Body of pancreas (tissue), 4 donors: ENCODE data around the gene EVA1A. TPM values are rescaled to one million over a fixed set of nuclear protein-coding genes. Genes with fewer than 3 reads are reported as not detected.

Experiments
- ATAC-seq: fragments of 150-250 bp; one replicate; pipeline ENCODE4 v1.9.1; 2016
- DNase-seq, 4 donors: peaks; one replicate each; pipeline ENCODE4 v3.0.0-alpha.2; 2019
- H3K27ac ChIP-seq, 4 donors: fragments of 200-600 bp; sonication (generic); 1 replicate in 3 of 4; 2 replicates in 1 of 4; pipeline versions ENCODE4 v1.5.1 to v1.6.1; 2016 to 2019; ENCODE audit warnings: mild to moderate bottlenecking in 1 of 4, mixed read lengths in 1 of 4, moderate library complexity in 1 of 4
- H3K27me3 ChIP-seq, 2 donors: fragments of 200-600 bp; sonication (generic); one replicate each; pipeline ENCODE4 v1.6.0; 2016; ENCODE audit warnings: mild to moderate bottlenecking in 1 of 2
- H3K36me3 ChIP-seq, 2 donors: fragments of 200-600 bp; sonication (generic); replicated peaks in 1 of 2; 2 replicates each; pipeline ENCODE4 v1.5.1; 2016; ENCODE audit warnings: low read depth in 2 of 2; ENCODE audit not compliant: insufficient read depth in 1 of 2
- H3K4me1 ChIP-seq: fragments of 200-600 bp; sonication (generic); one replicate; pipeline ENCODE4 v1.6.0; 2016
- H3K4me3 ChIP-seq, 2 donors: fragments of 200-600 bp; sonication (generic); 1 replicate in 1 of 2; 2 replicates in 1 of 2; pipeline ENCODE4 v1.5.1; 2016 to 2019
- H3K9me3 ChIP-seq, 3 donors: fragments of 200-600 bp; sonication (generic); 1 replicate in 2 of 3; 2 replicates in 1 of 3; pipeline ENCODE4 v1.5.1; 2016
- CTCF ChIP-seq, 7 experiments: fragments of 450-650 bp in 4 of 7; fragments of 200-600 bp in 3 of 7; sonication (generic) in 3 of 7; IDR thresholded peaks; one replicate each; pipeline ENCODE4 v1.5.1; 2016 to 2019; ENCODE audit warnings: antibody characterized with exemption in 7 of 7
- POLR2A ChIP-seq, 3 donors: fragments of 450-650 bp; IDR thresholded peaks; one replicate each; pipeline ENCODE4 v1.6.1; 2016; ENCODE audit warnings: antibody characterized with exemption in 3 of 3, mild to moderate bottlenecking in 2 of 3
- WGBS, 2 donors: methylation state at CpG; one replicate each; pipeline ENCODE4 v1.1.5; 2017; 5-methylcytosine and 5-hydroxymethylcytosine counted together
- intact Hi-C: fragments of 100-400 bp; cut with DNase I; formaldehyde crosslinking; loops from one replicate; pipeline ENCODE4 v1.15.1; 2023
- total RNA-seq, 2 donors: library from RNA; depleted of rRNA; stranded (reverse); fragments of >200 nt; gene quantifications; one replicate each; pipeline ENCODE4 v1.1.0, GENCODE V29; 2016

The EVA1A gene
- total RNA-seq, 2 donors from 2014 or later: 27.5 to 31.3 TPM

GRCh38 chr2:75568174-75568573 is 7.4 kb upstream of the EVA1A start:
- Histone ChIP-seq H3K4me3 (no peak overlapping the region), H3K36me3 (no peaks in the 10 kb centered on the region), H3K9me3 (no peaks in the 10 kb centered on the region), H3K4me1 (peaks cover 40% of the 10 kb centered on the region), H3K27me3 (no peaks in the 10 kb centered on the region), H3K27ac (no peak overlapping the region)
- TF ChIP-seq CTCF (IDR thresholded peaks at IDR 0.05) (no peak), POLR2A (IDR thresholded peaks at IDR 0.05) (no peak)
- DNase-seq: no peak
- WGBS, 2 donors: 91 to 95% methylated on average over 1 of the region's 1 CpG
- intact Hi-C loops: no loop called here
- ATAC-seq: no peak

- peaks cover 27% of the 10 kb centered on the region for H3K4me1 ChIP-seq
- H3K36me3 ChIP-seq: no peaks in the 10 kb centered on the region
- no peaks in the 10 kb centered on the region for H3K9me3 ChIP-seq
- no peak overlapping the region for H3K27ac ChIP-seq
- H3K4me3 ChIP-seq: no peak overlapping the region
- WGBS, 2 donors: 63 to 72% methylated on average over 8 of the region's 8 CpGs
- TF ChIP-seq CTCF (IDR thresholded peaks at IDR 0.05) (no peak), POLR2A (IDR thresholded peaks at IDR 0.05) (no peak)
- ATAC-seq (no peak), DNase-seq (no peak)
- H3K27me3 ChIP-seq: no peaks in the 10 kb centered on the region
- intact Hi-C loops: no loop called here
Observed at GRCh38 chr2:75565472-75566462, 5.0 kb upstream of the EVA1A start.

- WGBS, 2 donors: 71 to 79% methylated on average over 4 of the region's 4 CpGs
- Histone ChIP-seq H3K27me3 (no peaks in the 10 kb centered on the region), H3K4me3 (no peak overlapping the region), H3K9me3 (no peaks in the 10 kb centered on the region), H3K4me1 (peaks cover 18% of the 10 kb centered on the region), H3K36me3 (no peaks in the 10 kb centered on the region), H3K27ac (no peak overlapping the region)
- TF ChIP-seq POLR2A (IDR thresholded peaks at IDR 0.05) (no peak), CTCF (IDR thresholded peaks at IDR 0.05) (no peak)
- ATAC-seq (no peak), DNase-seq (no peak)
- intact Hi-C loops: loop anchor here (5.0 kb wide), 1 partner anchor 42 kb away; no protein-coding TSS in a partner anchor
Observed at GRCh38 chr2:75564713-75565359, 4.1 kb upstream of the EVA1A start.

GRCh38 chr2:75564026-75564688 is 3.4 kb upstream of the EVA1A start:
- Histone ChIP-seq H3K4me3 (no peak overlapping the region), H3K27me3 (no peaks in the 10 kb centered on the region), H3K9me3 (no peaks in the 10 kb centered on the region), H3K36me3 (no peaks in the 10 kb centered on the region), H3K27ac (no peak overlapping the region), H3K4me1 (peaks cover 13% of the 10 kb centered on the region)
- TF ChIP-seq CTCF (IDR thresholded peaks at IDR 0.05): no peak
- no peak for TF ChIP-seq POLR2A (IDR thresholded peaks at IDR 0.05)
- intact Hi-C loops: loop anchor here (5.0 kb wide), 1 partner anchor 43 kb away; no protein-coding TSS in a partner anchor
- DNase-seq (no peak), ATAC-seq (no peak)
- 86 to 94% methylated on average over 8 to 9 of the region's 9 CpGs for WGBS, 2 donors
